GM12873 (cell line): Measurements from ENCODE around the gene CLCNKA.

Experiments used
- TF ChIP-seq, protein P1 (sequence below): IDR thresholded peaks from 2 replicates; pipeline ENCODE4 v1.5.1; 2012; ENCODE audit warnings: low read depth, mild to moderate bottlenecking, moderate library complexity, low read length, control low read depth; ENCODE audit not compliant: insufficient read depth; ENCODE audit errors: missing control alignments

The CLCNKA gene

DNA sequence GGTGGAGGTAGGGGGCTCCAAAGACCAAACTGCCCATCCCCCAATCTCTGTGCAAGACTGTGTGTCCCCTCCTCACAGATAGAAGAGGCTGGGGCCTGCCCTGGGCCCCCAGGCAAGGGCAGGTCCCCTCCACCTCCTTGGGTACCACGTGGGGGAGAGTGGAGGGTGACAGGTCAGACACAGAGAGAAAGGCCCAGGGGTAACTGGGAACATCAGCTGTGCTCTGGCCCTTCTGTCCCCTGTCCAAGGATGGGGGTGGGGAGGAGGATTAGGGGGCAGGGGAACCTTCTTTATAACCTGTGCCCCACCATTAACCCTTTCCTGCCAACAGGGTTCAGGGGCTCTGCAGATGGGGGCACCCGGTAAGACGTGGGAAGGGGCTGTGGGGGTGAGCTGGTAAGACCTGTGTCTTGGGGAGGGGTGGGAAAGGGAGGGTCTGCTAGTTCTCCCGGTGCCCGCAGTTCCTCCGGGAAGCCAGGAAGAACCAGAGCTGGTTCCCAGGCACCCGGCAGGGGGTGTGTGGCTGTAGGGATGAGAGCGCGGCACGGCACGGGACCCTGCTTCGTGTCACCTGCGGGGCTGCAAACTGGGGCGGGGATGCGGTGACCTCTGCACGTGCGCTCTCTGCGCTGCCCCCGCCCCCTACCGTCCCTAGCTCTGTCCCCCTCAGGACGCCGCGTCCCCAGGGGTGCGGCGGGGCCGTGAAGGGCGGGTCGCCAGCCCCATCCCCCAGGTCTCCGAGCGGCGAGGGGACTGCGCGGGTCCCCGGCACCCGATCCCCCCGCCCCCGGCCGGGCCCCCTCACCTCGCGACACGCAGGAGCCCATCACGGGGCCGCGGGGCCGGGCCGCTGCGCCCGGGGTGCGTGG, 51.0 kb downstream of the CLCNKA start:
- TF ChIP-seq, protein P1, sequence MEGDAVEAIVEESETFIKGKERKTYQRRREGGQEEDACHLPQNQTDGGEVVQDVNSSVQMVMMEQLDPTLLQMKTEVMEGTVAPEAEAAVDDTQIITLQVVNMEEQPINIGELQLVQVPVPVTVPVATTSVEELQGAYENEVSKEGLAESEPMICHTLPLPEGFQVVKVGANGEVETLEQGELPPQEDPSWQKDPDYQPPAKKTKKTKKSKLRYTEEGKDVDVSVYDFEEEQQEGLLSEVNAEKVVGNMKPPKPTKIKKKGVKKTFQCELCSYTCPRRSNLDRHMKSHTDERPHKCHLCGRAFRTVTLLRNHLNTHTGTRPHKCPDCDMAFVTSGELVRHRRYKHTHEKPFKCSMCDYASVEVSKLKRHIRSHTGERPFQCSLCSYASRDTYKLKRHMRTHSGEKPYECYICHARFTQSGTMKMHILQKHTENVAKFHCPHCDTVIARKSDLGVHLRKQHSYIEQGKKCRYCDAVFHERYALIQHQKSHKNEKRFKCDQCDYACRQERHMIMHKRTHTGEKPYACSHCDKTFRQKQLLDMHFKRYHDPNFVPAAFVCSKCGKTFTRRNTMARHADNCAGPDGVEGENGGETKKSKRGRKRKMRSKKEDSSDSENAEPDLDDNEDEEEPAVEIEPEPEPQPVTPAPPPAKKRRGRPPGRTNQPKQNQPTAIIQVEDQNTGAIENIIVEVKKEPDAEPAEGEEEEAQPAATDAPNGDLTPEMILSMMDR = no peak

DNA sequence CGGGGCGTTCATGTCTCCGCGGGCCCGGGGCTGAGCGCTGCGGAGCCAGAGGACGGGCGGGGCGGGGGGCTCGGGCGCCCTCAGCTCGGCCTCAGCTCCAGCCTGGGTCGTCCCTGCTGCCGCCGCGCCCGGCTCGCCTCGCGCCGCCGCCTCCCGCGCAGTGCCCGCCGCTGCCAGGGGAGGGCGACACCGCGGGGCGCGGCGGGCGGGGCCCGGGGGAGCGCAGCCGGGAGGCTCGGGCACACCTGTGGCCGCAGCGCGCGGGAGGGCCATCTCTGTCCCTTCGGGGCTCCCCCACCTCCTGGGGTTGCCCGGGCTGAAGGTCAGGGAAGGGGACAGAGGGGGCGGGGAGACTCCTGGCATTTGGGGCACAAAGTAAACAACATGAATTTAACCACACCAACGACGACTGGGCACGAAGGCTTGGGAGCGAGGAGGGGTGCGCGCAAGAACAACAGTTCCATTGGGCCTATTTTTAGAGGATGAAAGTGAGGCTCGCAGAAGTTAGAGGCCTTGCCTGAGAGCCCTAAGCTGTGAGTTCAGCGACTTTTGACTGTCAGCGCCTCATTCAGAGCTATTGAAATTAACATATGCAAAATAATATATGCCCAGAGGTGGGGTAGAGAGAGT, 51.8 kb downstream of the CLCNKA start, which contains the start of gene FAM131C:
Gene FAM131C (minus strand): TSS at position 162 of the 630 bp plus-strand sequence. CDS start 209 bp downstream, outside the sequence.
- TF ChIP-seq, protein P1 = peak; percentile 40

DNA sequence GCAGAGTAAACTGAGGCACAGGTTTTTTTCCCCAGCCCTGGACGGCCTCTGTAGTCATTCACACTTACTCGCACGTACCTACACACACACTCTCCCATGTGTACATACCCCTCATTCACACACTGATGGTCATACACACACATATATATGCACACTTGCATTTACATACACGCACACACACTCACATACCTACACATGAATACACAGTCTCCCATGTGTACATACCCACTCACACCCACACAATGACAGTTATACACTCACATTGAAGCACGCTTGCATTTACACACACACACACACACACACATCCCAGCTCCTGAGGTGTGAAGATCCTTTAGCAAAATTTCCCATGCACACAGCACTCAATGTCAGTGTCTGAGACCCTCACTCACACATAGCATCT, 52.4 kb downstream of the CLCNKA start:
- TF ChIP-seq, protein P1 = no peak

DNA sequence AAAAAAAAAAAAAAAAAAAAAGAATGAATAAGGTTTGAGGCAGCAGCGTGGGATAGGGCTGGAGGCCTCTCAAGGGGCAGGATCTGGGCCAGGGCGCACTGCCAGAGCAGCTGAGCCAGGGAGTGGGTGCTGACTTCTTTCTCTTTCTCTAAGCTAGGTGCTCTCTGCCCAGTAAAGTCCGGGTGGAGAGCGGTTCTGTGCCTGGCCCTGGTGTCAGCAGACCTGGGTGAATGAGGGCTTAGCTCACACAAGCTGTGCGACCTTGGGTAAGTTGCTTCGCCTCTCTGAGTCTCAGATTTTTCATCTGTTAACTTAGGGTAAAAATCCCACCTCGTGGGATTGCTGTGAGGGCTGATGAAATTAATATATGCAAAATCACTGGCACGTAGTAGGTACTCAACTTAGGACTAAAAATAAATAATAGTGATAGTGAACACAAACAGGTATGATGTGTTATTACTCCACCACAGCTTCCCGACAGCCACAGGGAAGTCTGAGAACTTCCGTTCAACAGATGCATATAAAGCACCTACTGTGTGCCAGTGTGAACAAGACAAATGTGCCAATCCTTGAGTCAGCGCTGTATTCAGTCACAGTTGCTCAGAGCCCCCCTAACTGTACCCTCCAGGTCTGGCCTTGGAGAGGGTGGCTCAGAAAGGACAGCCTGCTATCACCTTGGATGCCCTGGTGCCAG, 53.6 kb downstream of the CLCNKA start:
- TF ChIP-seq, protein P1 = no peak

DNA sequence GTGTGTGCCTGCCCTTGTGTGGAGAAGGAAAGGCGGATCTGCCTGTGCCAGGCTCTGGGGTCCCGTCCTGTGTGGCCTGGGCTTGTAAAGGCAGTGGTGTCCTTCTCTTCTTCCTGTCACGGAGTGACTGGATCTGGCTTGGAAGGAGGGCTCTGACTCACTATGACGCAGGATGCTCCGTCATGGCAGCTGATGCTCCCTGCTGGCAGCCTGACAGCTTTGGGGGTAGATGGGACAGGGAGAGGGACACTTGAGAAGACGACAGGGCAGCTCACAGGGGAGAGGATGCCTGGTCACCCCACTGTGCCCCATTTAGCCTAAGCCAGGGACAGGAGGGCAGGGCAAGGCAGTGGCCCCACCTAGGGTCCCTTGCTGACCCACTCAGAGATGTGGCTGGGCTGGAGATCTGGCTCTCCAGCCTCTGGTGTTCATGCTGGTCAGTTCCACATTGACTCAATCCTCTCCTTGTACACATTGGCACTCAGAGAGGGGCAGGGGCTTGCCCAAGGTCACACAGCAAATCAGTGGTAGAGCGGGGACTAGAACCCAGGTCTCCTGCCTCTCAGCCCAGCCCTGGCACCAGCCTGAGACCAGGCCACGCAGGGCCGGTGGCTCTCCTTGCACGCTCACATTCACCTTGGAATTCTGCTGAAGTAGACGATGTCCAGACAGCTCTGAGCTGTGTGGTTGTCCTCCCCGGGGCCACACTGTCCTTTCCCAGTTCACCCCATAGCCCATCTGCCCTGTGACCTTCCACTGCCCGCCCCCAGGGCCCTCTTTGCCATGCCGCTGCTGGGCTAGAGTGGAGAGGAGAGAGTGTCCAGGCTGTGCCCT, 54.4 kb downstream of the CLCNKA start:
- TF ChIP-seq, protein P1 = no peak

DNA sequence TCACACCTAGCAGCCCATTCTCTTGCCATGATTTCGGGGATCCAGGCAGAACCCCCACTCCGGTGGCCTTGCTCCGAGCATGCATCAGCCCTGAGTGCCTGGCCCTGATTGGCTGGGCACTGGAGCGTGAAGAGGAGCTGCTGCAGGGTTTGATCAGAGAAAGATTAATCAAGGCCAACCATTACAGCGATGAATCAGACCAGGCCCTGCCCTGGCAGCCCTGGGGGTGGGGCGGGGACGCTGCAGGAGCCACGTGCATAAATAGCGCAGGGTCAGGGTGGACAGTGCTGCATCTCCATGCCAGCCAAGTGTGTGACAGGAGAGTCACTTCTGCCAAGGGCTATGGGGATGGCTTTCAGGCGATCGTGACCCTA, 55.0 kb downstream of the CLCNKA start:
- TF ChIP-seq, protein P1 = no peak
